Fibroblast of skin of left biceps (primary cell): ENCODE data around the gene HYAL1.
A peak's percentile ranks its signal among the peaks of the same experiment; 100 is the strongest.
"Not testable (repeated sequence)": the region's sequence is repeated elsewhere in the genome, so short reads cannot be mapped to it uniquely, and the experiment has no call there.

Experiments used
- DNase-seq, 2 experiments: peaks; one replicate each; pipeline ENCODE4 v3.0.0-alpha.2; 2013; ENCODE audit warnings: low read depth in 2 of 2

Gene HYAL1

DNA sequence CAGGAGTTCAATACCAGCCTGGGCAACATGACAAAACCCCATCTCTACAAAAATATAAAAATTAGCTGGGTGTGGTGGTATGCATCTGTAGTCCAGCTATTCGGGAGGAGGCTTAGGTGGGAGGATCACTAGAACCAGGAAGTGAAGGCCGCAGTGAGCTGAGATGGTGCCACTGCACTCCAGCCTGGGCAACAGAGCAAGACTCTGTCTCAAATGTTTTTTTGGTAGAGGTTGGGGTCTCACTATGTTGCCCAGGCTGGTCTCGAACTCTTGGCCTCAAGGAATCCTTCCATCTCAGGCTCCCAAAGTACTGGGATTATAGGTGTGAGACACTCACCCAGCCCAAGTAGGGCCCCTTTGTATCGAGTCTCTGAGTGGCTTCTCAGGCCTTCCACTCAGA, 9.3 kb downstream of the HYAL1 start:
- DNase-seq: no peak

DNA sequence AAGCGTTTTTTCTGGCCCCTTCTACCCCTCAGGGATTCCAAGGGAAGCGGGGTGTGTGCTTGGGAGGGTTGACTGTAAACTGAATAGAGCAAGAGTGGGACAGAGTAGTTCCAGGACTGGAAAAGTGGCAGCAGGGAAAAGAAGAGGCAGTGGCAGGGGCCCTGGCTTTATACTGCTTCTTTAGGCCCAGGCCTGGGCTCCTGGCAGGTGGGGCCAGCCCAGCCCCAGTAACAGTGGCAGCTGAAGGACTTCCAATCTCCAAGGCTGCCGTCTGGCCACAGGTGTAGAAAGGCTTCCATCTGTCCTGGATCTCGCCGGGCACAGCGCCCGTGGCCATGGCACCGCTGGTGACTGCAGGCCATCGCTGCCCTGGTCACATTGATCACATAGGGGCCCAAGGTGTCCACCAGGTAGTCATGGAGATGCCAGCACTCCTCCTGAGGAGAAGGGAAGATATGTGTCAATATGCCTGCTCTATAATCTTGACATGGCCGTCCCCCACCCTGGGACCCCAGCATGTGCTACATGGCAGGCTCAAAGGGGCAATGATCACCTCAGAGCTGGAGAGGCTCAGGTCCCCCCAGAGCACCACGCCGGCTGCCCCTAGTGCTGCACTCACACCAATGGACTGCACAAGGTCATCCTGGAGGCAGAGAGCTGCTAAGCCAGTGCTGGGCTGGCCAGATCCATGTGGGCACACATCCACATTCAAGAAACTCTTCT, 10.1 kb downstream of the HYAL1 start:
- no peak for DNase-seq

DNA sequence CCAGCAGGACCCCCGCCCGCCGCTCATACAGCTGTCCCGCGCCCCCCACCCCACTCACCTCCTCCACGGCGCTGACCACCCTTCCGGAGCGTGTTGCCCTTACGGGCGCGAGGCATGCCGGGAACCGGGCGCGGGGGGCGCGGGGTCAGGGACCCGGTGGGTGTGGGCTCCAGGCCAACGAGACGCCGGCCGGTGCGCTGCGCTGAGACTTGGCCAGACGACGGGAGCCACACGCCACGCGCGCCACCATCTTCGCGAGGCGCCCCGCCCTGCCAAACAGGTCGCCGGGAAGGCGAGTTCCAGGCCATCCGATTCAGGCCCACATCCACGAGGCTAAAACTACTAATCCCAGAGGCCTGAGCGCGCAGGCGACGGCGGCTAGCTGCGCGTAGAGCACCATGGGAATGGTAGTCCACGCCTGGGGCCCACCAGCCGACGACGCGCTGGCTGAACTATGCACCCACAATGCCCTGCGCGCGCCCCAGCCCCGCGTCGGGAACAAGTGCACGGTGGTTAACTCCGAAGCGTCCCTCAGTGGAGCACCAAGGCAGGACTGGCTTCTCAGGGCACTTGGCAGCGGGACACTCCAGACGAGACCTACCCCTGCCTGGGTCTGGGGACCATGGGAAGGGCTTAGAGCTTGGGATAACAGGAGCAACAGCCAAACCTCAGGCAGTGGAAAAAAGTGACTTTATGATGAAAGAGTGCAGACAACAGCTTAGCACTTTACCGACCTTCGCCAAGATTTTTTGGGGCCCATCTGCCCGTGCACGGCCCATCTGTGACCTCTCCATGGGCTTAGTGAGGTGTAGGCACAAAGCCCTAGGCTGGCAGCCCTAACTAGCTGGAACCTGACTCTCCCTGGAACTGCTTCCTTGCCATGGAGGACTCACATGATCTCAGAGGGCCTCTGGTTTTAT, 11.0 kb downstream of the HYAL1 start, which contains the start of gene IFRD2:
TSS of gene IFRD2 (minus strand) at position 271 of the 920 bp plus-strand sequence. CDS start at position 116, 155 bp downstream.
- DNase-seq: peak; percentile 90 to 91

DNA sequence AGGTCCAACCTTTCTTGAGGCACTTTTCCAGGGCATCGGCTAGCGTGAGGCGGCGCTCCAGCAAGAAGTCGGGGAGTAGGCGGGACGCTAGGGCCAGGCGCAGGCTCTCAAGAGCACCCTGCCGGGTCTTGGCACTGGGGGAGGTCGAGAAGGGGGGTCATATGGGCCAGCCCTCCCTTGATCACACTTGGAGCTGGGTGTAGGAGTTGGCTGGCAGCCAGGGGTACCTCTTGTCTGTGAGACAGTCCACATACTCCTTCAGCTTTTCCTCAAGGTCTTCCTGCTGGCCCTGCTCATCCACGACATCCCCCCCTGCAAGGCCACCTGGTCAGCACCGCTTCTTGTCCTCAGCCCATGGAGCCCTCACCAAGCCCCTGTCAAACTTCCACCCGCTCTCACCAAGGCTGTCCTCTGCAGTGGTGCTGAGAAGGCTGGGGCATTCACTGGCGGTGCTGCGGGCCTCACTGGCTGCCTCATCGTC, 13.2 kb downstream of the HYAL1 start:
- no peak for DNase-seq

DNA sequence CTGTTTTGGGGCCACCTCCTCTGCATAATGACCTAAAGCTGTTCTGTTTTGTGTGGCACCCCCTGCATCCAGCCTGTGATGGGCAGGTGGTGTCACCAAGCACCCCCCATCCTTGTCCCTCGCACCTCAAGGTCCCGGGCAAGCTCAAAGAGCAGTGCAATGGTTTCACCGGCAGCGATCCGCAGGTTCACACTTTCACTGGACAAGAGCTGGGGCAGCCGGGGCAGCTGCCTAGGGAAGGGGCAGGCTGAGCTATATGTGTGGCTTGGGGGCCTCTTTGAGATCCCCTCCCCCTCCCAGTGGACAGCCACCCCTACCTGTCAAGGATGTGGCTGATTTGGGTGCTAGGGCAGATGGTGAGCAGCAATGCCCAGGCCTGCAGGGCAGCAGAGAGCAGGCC, 14.2 kb downstream of the HYAL1 start:
- DNase-seq: no peak

DNA sequence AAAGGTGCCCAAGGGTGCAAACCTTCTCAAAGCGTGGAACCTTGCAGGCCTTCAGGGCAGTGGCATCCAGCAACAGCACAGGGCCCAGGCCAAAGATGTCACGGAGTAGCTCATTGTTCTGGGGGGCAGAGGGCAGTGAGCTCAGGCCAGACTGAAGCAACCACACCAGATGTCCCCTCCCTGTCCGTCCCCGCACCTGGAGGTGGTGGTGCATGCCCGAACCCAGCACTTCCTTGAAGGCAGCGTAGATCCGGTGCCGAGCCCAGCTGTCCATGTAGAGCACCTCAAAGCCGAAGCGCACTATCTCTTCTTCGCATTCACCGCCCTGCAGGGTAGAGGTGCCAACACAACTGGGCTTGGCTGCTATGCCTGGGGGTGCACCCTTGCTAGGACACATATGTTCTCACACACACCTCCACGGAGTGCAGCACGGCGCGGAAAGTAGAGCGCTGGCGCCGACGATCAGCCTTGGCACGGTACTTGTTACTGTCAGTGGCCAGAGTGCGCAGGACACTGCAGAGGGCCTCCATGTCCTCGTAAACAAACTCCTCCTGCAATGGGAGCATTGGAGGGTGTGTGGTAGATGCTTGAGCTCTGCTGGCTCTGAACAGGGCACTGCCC, 14.9 kb downstream of the HYAL1 start:
- DNase-seq: no peak

DNA sequence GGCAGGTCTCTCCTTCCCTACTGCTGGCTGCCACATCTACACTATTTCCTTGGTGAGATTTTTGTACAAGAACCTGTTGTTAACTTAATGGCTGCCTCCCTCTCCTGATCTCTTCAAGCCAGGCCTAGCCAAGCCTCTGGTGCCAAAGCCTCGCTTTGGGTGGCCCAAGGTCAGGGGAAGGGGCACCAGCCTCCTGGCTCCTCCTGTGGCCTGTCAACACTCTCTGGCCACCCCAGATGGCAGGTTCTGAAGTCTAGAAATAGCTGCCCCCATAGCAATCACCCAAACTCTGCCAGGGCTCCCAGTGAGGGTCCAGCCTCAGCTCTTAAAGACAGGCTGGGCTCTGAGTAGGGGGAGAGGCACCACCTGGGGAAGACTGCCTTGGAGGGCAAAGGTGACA, 16.1 kb downstream of the HYAL1 start:
- DNase-seq: no peak

DNA sequence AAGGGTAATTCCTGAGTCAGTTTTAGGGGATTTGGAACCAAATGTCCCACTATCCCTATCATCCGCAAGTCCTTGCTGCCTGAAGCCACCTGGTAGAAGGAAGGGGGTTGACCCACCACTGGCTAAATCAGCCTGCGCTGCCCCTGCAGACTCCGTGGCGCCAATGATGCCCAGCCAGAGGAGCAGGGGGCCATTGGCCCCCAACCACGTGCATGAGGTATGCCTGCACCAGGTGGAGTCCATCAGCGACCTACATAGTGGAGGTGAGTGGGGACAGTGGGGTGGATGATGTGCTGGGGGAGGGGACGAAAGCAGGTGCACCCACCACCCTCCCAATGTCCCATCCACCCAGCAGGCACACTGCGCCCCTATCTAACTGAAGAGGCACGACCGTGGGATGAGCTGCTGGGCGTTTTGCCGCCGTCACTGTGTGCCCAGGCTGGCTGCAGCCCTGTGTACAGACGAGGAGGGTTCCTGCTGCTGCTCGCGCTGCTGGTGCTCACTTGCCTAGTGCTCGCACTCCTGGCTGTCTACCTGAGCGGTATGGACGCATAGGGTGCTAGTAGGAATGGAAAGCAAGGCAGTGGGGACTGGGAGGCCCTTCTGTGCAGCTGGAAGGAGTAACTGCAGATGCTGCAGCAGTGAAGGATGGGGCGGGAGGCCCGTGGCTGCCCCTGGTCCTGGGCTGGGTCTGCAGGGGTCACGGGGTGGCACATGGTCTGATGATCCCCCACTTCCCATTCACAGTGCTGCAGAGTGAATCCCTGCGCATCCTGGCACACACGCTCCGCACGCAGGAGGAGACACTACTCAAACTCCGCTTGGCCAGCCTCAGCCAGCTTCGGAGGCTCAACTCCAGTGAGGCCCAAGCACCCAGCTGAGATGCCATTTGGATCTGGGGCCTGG, 16.8 kb downstream of the HYAL1 start:
- no peak for DNase-seq

DNA sequence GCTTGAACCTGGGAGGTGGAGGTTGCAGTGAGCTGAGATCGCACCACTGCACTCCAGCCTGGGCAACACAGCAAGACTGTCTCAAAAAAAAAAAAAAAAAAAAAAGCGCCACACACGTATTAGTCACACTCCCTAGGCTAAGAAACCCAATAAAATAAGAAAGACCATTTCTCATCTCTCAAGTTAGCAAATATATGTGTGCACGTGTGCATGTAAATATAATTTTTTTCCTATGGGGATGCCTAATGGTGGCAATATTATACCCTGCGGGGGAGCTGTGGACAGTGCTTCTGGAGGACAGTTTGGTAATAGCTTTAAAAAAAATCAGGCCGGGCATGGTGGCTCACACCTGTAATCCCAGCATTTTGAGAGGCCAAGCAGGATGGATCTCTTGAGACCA, 19.3 kb downstream of the HYAL1 start:
- DNase-seq: not testable (repeated sequence)

DNA sequence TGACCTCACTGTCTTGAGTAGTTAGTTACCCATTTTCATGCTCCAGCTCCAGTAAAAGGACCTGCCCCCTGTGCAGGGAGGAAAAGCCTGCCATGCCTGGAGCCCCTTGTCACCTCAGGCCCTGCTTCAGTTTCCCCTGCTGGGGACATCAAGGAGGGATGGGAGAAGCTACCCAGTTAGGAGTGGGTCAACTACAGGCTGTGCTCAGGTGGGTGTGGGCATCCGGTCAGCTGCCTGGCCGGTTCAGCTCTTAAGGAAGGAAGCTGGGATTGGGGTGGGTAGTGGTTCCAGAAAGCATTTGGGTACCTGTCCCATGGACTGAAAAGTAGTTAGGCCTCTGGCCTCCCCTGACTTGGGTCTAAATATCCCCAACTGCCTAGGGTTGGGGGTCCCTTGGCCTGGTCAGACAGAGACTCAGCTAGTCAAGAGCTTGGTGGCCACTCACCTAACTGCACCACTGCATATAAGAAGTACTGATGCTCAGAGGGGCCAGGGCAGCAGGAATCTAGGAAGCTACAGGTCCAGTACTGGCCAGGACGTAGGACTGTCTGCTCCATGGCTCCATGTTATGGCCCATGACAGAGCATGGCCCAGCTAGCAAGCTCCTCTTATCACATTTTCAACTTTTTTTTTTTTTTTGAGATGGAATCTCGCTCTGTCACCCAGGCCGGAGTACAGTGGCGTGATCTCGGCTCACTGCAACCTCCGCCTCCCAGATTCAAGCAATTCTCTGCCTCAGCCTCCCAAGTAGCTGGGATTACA, 23.9 kb downstream of the HYAL1 start:
- no peak for DNase-seq

DNA sequence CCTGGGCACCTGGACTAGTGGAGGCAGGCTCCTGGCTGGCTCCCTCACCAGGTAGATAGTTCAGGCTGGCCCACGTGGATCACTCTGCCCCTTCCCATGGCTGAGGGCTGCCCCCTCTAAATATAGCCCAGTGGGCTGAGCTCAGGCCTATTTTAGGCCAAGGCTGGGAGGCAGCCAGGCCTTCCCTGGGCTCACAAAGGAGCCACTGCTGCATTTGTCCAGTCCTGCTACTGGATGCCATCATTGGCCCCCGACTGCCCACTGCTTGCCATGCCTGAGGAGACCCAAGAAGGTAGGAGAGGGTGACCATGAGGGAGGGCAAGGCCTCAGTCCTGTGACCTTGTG, 24.5 kb downstream of the HYAL1 start, which contains the start of gene LSMEM2:
TSS of gene LSMEM2 (plus strand) at position 208 of the 345 bp plus-strand sequence. CDS start at position 235, 27 bp downstream.
- no peak for DNase-seq

DNA sequence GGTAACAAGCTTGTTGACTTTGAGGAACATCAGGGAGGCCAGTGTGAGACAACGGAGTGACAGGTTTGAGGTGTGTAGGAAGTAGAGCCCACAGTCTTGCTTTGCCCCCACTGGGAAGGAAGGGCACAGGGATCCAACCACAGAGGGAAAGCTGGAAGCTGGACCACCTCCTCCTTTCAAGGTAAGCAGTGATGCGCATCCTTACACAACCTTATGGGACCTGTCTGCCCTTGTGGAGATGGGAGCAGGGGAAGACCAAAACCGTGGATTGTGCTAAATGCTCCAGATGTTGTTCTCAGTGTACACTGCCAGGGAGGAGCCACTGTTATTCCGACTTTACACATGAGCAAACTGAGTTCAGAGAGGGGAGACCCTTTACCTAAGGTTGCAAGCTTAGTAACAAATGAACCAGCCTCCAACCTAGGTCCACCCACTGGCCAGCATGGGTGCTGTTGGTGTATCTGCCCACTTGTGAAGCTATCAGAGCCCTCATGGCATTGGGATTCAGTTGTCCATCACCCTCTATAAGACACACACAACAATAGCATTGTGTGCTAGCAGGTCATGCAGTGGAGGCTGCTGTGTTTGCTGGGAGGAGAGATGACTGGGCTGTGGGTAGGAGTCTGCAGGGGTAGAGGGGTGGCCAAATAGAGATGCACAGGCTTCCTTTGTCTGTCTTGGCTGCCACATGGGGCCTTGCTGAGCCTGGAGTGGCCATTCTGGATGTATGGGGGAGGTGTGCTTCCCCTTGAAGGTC, 25.1 kb downstream of the HYAL1 start:
- no peak for DNase-seq

DNA sequence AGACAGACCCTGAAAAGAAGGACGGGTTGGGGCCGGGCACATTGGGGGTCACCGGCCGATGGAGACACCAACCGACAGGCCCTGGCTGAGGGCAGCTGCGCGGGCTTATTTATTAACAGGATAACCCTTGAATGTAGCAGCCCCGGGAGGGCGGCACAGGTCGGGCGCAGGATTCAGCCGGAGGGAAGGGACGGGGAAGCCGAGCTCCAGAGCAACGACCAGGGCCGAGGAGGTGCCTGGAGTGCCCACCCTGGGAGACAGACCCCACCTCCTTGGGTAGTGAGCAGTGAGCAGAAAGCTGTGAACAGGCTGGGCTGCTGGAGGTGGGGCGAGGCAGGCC, 26.6 kb downstream of the HYAL1 start:
- no peak for DNase-seq

DNA sequence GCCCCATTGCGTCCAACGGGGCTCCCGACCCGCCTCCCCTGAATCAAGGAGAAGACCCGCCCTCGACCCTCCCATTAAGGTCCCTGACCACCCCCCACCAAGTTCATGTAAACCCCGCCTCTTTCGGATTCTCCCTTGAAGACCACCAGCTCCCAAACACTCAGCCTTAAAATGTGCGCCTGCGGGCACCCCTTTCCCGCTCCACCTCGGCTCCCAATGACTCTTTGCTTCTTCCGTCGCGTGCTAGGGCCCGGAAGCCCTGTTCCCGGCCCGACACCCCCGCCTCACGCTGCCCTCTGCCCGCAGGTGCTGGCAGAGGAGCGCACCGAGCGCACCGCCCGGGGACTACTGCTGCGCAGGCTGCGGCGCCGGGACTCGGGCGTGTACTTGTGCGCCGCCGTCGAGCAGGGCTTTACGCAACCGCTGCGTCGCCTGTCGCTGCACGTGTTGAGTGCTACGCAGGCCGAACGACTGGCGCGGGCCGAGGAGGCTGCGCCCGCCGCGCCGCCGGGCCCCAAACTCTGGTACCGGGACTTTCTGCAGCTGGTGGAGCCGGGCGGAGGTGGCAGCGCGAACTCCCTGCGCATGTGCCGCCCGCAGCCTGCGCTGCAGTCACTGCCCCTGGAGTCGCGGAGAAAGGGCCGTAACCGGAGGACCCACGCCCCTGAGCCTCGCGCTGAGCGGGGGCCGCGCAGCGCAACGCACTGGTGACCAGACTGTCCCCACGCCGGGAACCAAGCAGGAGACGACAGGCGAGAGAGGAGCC, 27.2 kb downstream of the HYAL1 start:
- DNase-seq: no peak

DNA sequence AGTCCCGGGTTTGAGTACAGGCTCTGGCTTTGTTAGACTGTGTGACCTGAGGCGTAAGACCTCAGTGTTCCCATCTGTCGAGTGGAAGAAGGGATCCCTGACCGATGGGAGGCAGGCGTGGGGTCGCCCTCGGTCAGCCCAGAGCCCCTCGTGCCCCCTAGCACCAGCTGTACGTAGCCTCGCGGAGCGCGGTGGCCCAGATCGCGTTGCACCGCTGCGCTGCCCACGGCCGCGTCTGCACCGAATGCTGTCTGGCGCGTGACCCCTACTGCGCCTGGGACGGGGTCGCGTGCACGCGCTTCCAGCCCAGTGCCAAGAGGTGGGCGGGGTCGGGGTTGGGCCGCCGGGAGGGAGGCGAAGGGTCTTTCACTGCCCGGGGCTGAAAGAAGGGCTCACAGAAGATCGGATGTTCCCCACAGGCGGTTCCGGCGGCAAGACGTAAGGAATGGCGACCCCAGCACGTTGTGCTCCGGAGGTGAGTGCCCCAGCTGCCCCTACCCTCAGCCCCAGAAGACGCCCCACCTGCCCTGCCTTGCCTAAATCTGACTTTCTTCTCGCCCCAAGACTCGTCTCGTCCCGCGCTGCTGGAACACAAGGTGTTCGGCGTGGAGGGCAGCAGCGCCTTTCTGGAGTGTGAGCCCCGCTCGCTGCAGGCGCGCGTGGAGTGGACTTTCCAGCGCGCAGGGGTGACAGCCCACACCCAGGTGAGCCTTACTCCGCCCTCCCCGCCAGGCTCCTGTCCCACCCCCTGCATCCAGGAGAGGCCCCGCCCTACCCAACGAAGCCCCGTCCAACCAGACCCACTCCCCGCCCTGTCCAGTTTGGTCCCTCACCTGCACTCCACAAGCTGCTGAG, 28.0 kb downstream of the HYAL1 start:
- no peak for DNase-seq

DNA sequence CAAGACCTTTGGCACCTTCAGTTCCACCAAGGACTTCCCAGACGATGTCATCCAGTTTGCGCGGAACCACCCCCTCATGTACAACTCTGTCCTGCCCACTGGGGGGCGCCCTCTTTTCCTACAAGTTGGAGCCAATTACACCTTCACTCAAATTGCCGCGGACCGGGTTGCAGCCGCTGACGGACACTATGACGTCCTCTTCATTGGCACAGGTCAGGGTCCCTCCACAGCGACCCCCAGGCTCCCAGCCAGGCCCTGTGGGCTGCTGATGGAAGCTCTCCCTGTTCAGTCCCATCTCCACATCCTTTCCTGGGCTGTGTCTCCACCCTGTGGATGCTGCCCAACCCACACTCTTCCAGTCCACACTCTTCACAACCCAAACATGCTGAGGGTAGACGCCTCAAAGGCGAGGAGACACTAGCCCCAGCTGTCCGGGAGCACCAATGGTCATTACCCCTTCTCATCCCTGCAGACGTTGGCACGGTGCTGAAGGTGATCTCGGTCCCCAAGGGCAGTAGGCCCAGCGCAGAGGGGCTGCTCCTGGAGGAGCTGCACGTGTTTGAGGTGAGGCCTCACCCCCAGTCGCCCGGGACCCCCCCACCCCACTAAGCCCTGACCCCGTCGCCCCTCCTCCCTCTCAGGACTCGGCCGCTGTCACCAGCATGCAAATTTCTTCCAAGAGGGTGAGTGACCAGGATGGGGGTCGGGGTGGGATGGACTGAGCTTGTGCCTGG, 28.8 kb downstream of the HYAL1 start:
- DNase-seq: no peak

DNA sequence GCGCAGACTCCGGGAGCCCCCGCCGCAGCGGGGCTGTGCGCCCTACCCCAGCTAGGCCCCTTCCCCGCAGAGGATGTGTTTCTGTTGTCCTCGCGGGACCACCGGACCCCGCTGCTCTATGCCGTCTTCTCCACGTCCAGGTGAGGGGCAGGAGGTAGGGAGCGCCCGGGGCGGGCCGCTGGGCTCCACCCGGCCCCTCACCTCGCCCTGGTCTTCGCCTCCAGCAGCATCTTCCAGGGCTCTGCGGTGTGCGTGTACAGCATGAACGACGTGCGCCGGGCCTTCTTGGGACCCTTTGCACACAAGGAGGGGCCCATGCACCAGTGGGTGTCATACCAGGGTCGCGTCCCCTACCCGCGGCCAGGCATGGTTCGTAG, 29.7 kb downstream of the HYAL1 start:
- no peak for DNase-seq
